Naive B cell (primary cell): ENCODE measurements around the gene MAPK8. TPM values are rescaled to one million over a fixed set of nuclear protein-coding genes. Genes with fewer than 3 reads are reported as not detected.
"Not testable (repeated sequence)": the region's sequence is repeated elsewhere in the genome, so short reads cannot be mapped to it uniquely, and the experiment has no call there.

ENCODE experiments used
- ATAC-seq, 2 donors: fragments of 150-1000 bp; cut with Tn5 transposase; 2 replicates each; pipeline ENCODE4 v1.10.0; 2021; ENCODE audit warnings: low read depth in 2 of 2, mild to moderate bottlenecking in 2 of 2, moderate library complexity in 2 of 2
- DNase-seq: peaks from one replicate; pipeline ENCODE4 v3.0.0; 2022
- H3K27ac Mint-ChIP-seq, 6 donors: one replicate each; pipeline ENCODE4 v1.8.0; 2020 to 2022; ENCODE audit warnings: mild to moderate bottlenecking in 6 of 6, mixed read lengths in 6 of 6, moderate library complexity in 5 of 6, inconsistent platforms in 2 of 6
- H3K27me3 Mint-ChIP-seq, 3 donors: one replicate each; pipeline ENCODE4 v1.8.0; 2021 to 2022; ENCODE audit warnings: mixed read lengths in 3 of 3, mild to moderate bottlenecking in 1 of 3
- H3K36me3 Mint-ChIP-seq, 2 donors: one replicate each; pipeline ENCODE4 v1.8.0; 2020 to 2022; ENCODE audit warnings: mixed read lengths in 2 of 2, inconsistent platforms in 1 of 2, mild to moderate bottlenecking in 1 of 2
- H3K4me1 Mint-ChIP-seq, 3 donors: one replicate each; pipeline ENCODE4 v1.8.0; 2020 to 2022; ENCODE audit warnings: mixed read lengths in 3 of 3, inconsistent platforms in 1 of 3, mild to moderate bottlenecking in 1 of 3, moderate library complexity in 1 of 3
- H3K4me3 Mint-ChIP-seq, 8 donors: one replicate each; pipeline ENCODE4 v1.8.0; 2020 to 2022; ENCODE audit warnings: mild to moderate bottlenecking in 8 of 8, mixed read lengths in 8 of 8, moderate library complexity in 8 of 8, inconsistent platforms in 2 of 8
- H3K9me3 Mint-ChIP-seq, 7 donors: one replicate each; pipeline ENCODE4 v1.8.0; 2020 to 2022; ENCODE audit warnings: mixed read lengths in 7 of 7, mild to moderate bottlenecking in 5 of 7, inconsistent platforms in 2 of 7, moderate library complexity in 1 of 7
- polyA plus RNA-seq, 6 donors: library from polyadenylated mRNA; unstranded; fragments of 300-500 nt; fragmentation: Illumina TruSeq; gene quantifications; one replicate each; pipeline ENCODE4 v1.2.3, GENCODE V29; 2021; ENCODE audit warnings: low read depth in 6 of 6

MAPK8 gene
- polyA plus RNA-seq, 6 donors from 2014 or later, result 7.0 to 25.8 (median 22.1) TPM

DNA sequence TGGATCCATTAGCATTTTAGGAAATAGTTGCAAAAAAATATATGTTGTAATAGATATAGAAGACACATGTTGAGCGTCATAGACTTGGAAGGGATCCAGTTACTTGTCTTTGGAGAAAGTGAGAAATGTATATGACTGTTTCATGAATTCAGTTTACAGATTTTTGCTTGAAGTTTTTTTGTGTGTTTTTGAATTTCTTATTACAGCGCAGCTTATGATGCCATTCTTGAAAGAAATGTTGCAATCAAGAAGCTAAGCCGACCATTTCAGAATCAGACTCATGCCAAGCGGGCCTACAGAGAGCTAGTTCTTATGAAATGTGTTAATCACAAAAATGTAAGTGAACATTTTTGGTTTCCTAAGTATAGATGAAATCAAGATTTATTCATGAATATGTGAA lies 98.2 kb downstream of the MAPK8 start:
- H3K4me3 Mint-ChIP-seq, result no peak overlapping the region
- peaks cover 0 to 16% (median 10%) of the 10 kb centered on the region in 3 donors for H3K4me1 Mint-ChIP-seq
- ATAC-seq (no peak), DNase-seq (no peak)
- no peak overlapping the region for H3K27ac Mint-ChIP-seq
- no peaks in the 10 kb centered on the region for H3K9me3 Mint-ChIP-seq
- peaks cover 0 to 4% of the 10 kb centered on the region in 2 donors for H3K36me3 Mint-ChIP-seq
- H3K27me3 Mint-ChIP-seq, result no peaks in the 10 kb centered on the region

DNA sequence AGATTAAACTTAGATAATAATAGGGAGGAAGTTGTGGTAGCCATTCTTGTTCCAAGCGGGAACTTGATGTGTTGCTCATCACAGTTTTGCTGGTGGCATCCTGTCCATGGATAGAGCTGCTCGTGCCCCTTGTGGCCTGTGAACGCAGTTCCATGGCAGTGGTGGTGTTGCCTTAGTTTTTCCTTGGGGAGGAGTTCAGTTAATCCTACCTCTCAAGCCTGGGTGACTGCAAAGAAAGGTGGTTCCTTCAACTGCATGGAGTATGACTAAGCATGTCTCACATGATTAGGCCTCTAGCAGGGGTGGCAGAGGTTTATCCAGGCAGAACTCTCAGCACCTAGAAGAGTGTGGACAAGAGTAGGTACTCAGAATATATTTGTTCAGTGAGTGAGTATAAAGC lies 99.7 kb downstream of the MAPK8 start:
- Mint-ChIP-seq H3K4me3 (no peak overlapping the region), H3K36me3 (peaks cover 4 to 7% of the 10 kb centered on the region in 2 donors), H3K27ac (peak overlapping the region in 2 of 6 donors; percentile 13 to 75), H3K4me1 (peaks cover 0 to 5% (median 0%) of the 10 kb centered on the region in 3 donors), H3K9me3 (no peaks in the 10 kb centered on the region), H3K27me3 (no peaks in the 10 kb centered on the region)
- DNase-seq (no peak), ATAC-seq (no peak)

DNA sequence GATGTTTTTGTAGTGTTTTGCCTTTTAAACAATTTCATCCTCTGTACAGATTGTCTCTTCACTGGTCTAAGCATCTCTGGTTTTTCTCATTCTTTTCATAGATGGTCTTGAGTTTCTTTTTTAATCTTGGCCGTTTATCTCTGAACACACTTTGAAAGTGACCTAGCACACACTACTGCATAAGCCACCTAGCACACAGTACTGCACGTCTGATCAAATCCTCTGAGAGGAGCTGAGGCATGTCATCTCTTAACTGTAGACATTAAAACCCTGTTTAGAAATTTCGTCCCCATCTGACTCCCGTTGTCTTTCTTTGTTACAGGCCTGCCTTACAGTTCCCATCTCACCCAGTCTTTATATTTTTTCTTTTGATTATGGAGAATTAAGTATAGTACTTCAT lies 100.2 kb downstream of the MAPK8 start:
- peaks cover 4 to 11% of the 10 kb centered on the region in 2 donors for H3K36me3 Mint-ChIP-seq
- no peak for ATAC-seq
- peaks cover 0 to 2% (median 0%) of the 10 kb centered on the region in 7 donors for H3K9me3 Mint-ChIP-seq
- peaks cover 0 to 5% (median 0%) of the 10 kb centered on the region in 3 donors for H3K4me1 Mint-ChIP-seq
- H3K27me3 Mint-ChIP-seq, result no peaks in the 10 kb centered on the region
- no peak overlapping the region for H3K4me3 Mint-ChIP-seq
- no peak for DNase-seq
- H3K27ac Mint-ChIP-seq, result no peak overlapping the region

DNA sequence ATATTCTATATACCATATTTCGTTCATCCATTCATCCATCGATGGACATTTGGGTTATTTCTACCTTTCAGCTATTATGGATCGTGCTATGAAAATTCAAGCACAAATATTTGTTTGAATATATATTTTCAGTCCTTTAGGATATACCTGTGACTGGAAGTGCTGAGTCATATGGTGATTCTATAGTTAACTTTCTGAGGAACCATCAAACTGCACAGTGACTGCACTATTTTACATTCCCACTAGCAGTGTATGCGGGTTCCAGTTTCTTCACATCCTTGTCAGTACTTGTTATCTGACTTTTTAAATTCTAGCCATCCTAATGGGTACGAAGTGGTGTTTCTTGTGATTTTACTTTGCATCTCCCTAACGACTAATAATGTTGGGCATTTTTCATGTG lies 104.0 kb downstream of the MAPK8 start:
- Mint-ChIP-seq H3K4me3 (no peak overlapping the region), H3K36me3 (peaks cover 12 to 34% of the 10 kb centered on the region in 2 donors), H3K9me3 (peaks cover 5 to 14% (median 10%) of the 10 kb centered on the region in 7 donors), H3K27me3 (no peaks in the 10 kb centered on the region), H3K4me1 (peaks cover 0 to 5% (median 0%) of the 10 kb centered on the region in 3 donors), H3K27ac (no peak overlapping the region)
- ATAC-seq, result no peak
- DNase-seq, result no peak

DNA sequence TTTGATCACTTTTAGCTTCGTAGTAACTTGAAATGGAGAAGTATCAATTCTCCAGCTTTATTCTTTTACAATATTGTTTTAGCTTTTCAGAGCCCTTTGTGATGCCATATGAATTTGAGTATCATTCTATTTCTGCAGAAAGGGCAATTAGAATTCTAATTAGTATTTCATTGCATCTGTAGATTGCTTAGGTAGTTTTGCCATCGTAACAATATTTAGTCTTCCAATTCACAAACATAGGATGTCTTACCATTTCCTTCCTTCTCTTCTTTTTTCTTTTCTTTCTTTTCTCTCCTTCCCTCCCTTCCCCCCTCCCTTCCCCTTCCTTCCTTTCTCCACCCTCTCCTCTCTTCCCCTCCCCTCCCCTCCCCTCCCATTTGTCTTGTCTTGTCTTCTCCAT lies 105.0 kb downstream of the MAPK8 start:
- no peak for DNase-seq
- H3K4me1 Mint-ChIP-seq, result no peaks in the 10 kb centered on the region
- H3K36me3 Mint-ChIP-seq, result peaks cover 12 to 35% of the 10 kb centered on the region in 2 donors
- peaks cover 5 to 14% (median 10%) of the 10 kb centered on the region in 7 donors for H3K9me3 Mint-ChIP-seq
- no peak for ATAC-seq
- H3K27me3 Mint-ChIP-seq, result no peaks in the 10 kb centered on the region
- H3K27ac Mint-ChIP-seq, result no peak overlapping the region
- no peak overlapping the region for H3K4me3 Mint-ChIP-seq

DNA sequence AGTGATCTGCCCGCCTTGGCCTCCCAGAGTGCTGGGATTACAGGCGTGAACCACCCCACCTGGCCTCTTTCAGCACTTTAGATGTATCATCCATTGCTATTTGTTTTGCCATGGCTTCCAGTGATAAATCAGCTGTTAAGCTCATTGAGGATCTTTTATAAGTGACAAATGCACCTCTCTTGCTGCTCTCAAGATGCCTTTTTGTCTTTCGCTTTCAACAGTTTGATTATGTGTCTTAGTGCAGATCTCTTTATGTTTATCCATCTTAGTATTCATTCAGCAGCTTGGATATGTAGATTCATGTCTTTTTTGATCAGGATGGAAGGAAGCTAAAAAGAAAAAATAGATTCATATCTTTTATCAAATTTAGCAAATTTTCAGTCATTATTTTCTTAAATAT lies 105.6 kb downstream of the MAPK8 start:
- DNase-seq (no peak), ATAC-seq (no peak)
- H3K27ac Mint-ChIP-seq, result no peak overlapping the region
- no peaks in the 10 kb centered on the region for H3K27me3 Mint-ChIP-seq
- peaks cover 12 to 35% of the 10 kb centered on the region in 2 donors for H3K36me3 Mint-ChIP-seq
- H3K9me3 Mint-ChIP-seq, result peaks cover 5 to 14% (median 10%) of the 10 kb centered on the region in 7 donors
- no peak overlapping the region for H3K4me3 Mint-ChIP-seq
- no peaks in the 10 kb centered on the region for H3K4me1 Mint-ChIP-seq

DNA sequence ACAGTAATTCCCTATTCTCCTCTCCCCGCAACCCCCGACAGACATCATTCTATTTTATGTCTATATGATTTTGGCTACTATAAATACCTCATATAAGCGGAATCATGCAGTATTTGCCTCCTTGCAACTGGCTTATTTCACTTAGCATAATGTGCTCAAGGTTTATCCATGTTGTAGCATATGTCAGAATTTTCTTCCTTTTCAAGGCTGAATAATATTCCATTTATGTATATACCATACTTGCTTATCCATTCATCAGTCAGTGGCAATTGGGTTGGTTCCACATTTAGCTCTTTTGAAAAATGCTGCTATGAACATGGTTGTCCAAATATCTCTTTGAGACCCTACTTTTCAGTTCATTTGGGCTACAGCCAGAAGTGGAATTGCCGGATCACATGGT lies 106.5 kb downstream of the MAPK8 start:
- H3K27me3 Mint-ChIP-seq, result no peaks in the 10 kb centered on the region
- ATAC-seq, result no peak
- peaks cover 12 to 35% of the 10 kb centered on the region in 2 donors for H3K36me3 Mint-ChIP-seq
- no peak for DNase-seq
- H3K9me3 Mint-ChIP-seq, result peaks cover 5 to 14% (median 10%) of the 10 kb centered on the region in 7 donors
- no peaks in the 10 kb centered on the region for H3K4me1 Mint-ChIP-seq
- no peak overlapping the region for H3K27ac Mint-ChIP-seq
- H3K4me3 Mint-ChIP-seq, result peak overlapping the region in 2 of 8 donors; percentile 2 to 56

DNA sequence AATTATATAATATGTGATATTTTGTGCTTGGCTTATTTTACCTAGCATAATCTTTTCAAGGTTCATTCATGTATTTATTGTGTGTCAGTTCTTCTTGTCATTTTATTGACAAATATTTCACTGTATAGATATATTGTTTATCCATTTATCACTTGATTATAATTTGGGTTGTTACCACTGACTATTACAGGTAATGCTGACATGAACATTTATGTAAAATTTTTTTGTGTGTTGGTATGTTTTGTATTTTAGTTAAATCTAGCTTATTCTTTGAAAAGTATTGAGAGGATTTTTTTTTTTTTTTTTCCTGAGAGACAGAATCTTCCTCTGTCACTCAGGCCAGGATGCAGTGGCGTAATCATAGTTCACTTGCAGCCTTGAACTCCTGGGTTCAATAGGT lies 107.7 kb downstream of the MAPK8 start:
- DNase-seq, result no peak
- Mint-ChIP-seq H3K27ac (no peak overlapping the region), H3K4me1 (no peaks in the 10 kb centered on the region), H3K4me3 (no peak overlapping the region), H3K27me3 (no peaks in the 10 kb centered on the region), H3K9me3 (peaks cover 5 to 14% (median 10%) of the 10 kb centered on the region in 7 donors), H3K36me3 (peaks cover 12 to 35% of the 10 kb centered on the region in 2 donors)
- no peak for ATAC-seq

DNA sequence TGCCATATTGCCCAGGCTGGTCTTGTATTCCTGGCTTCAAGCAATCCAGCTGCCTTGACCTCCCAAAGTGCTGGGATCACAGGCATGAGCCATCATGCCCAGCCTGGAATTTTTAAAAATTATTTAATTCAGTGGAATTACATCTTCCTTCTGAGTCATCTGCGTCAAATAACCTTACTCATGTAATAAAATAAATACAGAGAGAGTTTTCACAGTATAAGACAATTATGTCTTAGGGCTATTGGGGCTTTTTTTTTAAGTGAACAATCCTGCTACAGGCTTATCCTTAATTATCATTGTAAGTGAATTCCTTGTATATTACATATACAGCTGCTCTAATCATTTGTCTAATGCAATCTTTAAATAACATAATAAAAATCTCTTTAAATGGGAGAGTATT lies 108.3 kb downstream of the MAPK8 start:
- Mint-ChIP-seq H3K4me3 (no peak overlapping the region), H3K4me1 (no peaks in the 10 kb centered on the region), H3K9me3 (peaks cover 5 to 14% (median 10%) of the 10 kb centered on the region in 7 donors), H3K27me3 (no peaks in the 10 kb centered on the region), H3K27ac (no peak overlapping the region), H3K36me3 (peaks cover 12 to 35% of the 10 kb centered on the region in 2 donors)
- no peak for DNase-seq
- ATAC-seq, result no peak

DNA sequence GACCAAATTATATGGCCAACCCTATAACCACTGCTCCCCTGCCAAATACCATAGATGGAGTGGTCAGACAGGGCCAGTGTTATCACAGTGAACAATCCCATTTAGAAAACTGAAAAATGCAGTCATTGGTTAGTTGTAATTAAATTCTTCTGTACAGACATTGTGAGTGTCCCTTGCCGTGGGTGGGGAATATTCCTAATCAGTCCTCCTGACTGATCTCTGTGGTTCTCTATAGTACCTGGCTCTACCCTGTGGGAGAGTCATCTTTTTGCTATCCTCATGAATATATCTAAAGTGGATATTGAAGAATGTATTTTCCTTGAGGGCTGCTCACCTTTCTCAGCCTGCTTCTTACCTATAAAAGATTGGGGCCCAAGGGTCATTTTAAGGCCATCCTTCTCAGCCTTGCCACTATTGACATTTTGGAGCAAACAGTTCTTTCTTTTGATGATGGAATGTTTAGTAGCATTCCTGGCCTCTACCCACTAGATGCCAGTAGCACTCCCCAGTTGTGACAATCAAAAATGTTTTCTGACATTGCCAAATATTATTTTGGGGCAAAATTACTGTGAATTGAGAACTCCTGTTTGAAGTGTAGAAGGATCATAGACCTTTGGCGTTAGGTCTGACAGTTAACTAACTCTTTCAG lies 110.2 kb downstream of the MAPK8 start:
- DNase-seq, result no peak
- Mint-ChIP-seq H3K4me3 (no peak overlapping the region), H3K27ac (no peak overlapping the region), H3K36me3 (peaks cover 12 to 23% of the 10 kb centered on the region in 2 donors), H3K27me3 (no peaks in the 10 kb centered on the region), H3K4me1 (no peaks in the 10 kb centered on the region), H3K9me3 (peaks cover 5 to 14% (median 10%) of the 10 kb centered on the region in 7 donors)
- ATAC-seq, result no peak

DNA sequence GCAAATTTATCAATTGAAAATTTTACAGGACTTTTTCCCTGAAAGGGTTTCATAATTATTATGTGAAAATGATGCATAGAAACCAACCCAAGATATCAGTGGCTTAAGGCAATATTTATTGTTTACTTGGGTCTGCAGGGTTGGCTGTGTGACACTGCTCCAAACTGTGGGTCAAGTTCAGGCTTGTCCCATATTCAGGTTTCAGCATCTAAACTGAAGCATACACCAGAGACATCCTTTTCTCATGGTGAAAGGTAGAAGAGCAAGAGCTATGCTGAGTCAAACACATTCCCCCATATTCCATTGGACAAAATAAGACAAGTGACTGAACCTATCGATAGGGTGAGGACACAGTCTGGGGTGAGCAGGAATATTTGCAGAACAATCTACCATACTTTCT lies 110.9 kb downstream of the MAPK8 start:
- DNase-seq (no peak), ATAC-seq (no peak)
- H3K27me3 Mint-ChIP-seq, result no peaks in the 10 kb centered on the region
- H3K9me3 Mint-ChIP-seq, result peaks cover 0 to 9% (median 5%) of the 10 kb centered on the region in 7 donors
- H3K4me1 Mint-ChIP-seq, result no peaks in the 10 kb centered on the region
- H3K27ac Mint-ChIP-seq, result no peak overlapping the region
- H3K4me3 Mint-ChIP-seq, result no peak overlapping the region
- H3K36me3 Mint-ChIP-seq, result peaks cover 8 to 17% of the 10 kb centered on the region in 2 donors

DNA sequence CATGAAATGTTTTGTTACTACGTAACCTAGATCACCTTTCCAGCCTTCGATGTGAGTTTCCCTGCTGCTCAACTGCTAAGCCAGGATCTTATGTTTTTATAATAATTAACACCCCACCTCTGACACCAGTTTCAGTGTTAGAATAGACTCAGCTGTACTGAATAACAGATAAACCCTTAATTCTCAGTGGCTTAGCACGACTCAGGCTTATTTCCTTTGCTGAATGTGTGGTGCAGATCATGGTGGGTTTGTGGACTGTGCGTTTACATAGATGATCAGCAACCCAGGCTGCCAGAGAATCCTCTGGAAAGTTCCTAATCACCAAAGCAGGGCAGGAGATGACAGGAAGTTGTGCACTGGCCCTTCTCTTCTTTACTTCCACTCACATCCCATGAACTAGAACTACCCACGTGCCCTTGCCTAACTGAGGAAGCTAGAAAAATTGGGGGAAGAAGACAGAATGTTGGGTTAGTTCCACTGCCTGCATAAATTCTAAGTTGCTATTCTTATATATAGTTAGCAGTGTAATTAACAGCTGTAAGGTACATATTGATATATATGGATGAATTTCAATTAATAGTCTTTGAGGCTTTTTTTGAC lies 111.8 kb downstream of the MAPK8 start:
- ATAC-seq (no peak), DNase-seq (no peak)
- Mint-ChIP-seq H3K27me3 (no peaks in the 10 kb centered on the region), H3K9me3 (no peaks in the 10 kb centered on the region), H3K4me3 (no peak overlapping the region), H3K4me1 (no peaks in the 10 kb centered on the region), H3K27ac (peak overlapping the region in 1 of 6 donors; percentile 64), H3K36me3 (peaks cover 3 to 8% of the 10 kb centered on the region in 2 donors)

DNA sequence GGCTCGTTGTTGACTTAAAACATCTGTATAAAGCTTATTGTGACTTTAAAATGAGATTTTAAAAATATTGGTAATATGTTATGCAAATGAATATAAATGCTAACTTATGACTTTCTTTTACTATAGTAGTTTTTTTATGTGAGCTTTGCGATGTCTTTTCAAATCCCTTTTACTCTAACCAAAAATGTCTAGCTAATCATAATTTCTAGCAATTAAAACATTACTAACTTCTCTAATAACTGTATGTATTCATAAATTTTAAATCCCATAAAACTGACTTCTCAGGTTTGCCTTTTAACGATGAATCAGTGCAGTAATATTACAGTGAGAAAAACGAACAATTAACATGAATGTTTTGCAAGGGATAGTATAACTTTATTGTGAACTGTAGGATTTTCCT lies 113.2 kb downstream of the MAPK8 start:
- Mint-ChIP-seq H3K36me3 (peaks cover 3 to 8% of the 10 kb centered on the region in 2 donors), H3K4me3 (no peak overlapping the region), H3K27ac (no peak overlapping the region), H3K9me3 (no peaks in the 10 kb centered on the region), H3K27me3 (no peaks in the 10 kb centered on the region), H3K4me1 (no peaks in the 10 kb centered on the region)
- no peak for DNase-seq
- ATAC-seq, result no peak

DNA sequence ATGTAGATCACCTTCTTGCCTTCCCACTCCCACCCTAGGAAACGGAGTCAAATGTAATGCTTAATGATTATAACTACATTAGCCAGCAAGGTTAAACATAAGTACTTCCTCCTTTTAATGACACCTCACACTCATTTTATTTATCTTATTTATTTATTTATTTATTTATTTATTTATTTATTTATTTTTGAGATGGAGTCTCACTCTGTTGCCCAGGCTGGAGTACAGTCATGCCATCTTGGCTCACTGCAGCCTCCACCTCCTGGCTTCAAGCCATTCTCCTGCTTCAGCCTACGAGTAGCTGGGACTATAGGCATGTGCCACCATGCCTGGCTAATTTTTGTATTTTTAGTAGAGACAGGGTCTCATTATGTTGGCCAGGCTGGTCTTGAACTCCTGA lies 115.4 kb downstream of the MAPK8 start:
- not testable (repeated sequence) for H3K4me3 Mint-ChIP-seq, H3K4me1 Mint-ChIP-seq, ATAC-seq, H3K9me3 Mint-ChIP-seq, H3K36me3 Mint-ChIP-seq, DNase-seq, H3K27ac Mint-ChIP-seq, H3K27me3 Mint-ChIP-seq
